HEK293 (cell line): ENCODE data around the gene PLCL2.

Source experiments
- CTCF ChIA-PET: fragments of 350-600 bp; formaldehyde crosslinking; extraction: SDS; loops from one replicate; lab custom pipeline; 2021; ENCODE audit warnings: antibody characterized with exemption; lab: Yijun Ruan, JAX
- POLR2A ChIA-PET: fragments of 300-600 bp; formaldehyde crosslinking; extraction: SDS; loops from one replicate; lab custom pipeline; 2020; ENCODE audit warnings: antibody characterized with exemption, inconsistent platforms; lab: Yijun Ruan, JAX
- H3K27ac ChIP-seq: fragments of 200-500 bp; sonication (Bioruptor generic); 2 replicates; pipeline ENCODE4 v1.5.1; 2014; ENCODE audit warnings: low read depth, low read length, control low read depth, inconsistent platforms; ENCODE audit errors: extremely low read depth
- H3K36me3 ChIP-seq, 2 experiments: fragments of 200-500 bp in 1 of 2; sonication (Bioruptor generic) in 1 of 2; 1 replicate in 1 of 2; 2 replicates in 1 of 2; pipeline ENCODE4 v1.5.1; 2014 to 2017; ENCODE audit warnings: inconsistent platforms in 2 of 2, low read length in 2 of 2; ENCODE audit not compliant: control insufficient read depth in 2 of 2, insufficient read depth in 1 of 2
- H3K4me1 ChIP-seq: fragments of 200-500 bp; sonication (Bioruptor generic); 2 replicates; pipeline ENCODE4 v1.5.1; 2014; ENCODE audit warnings: mild to moderate bottlenecking, low read length, inconsistent platforms; ENCODE audit not compliant: control insufficient read depth, insufficient read depth
- H3K4me3 ChIP-seq: 2 replicates; pipeline ENCODE4 v1.5.1; 2011; ENCODE audit warnings: low read depth, mild to moderate bottlenecking, control low read depth, low read length, moderate library complexity
- H3K9me3 ChIP-seq: fragments of 200-500 bp; sonication (Bioruptor generic); 2 replicates; pipeline ENCODE4 v1.5.1; 2014; ENCODE audit warnings: low read depth, low read length, inconsistent platforms; ENCODE audit not compliant: control insufficient read depth, insufficient read depth
- GLI2 ChIP-seq: fragments of 450-650 bp; formaldehyde crosslinking; IDR thresholded peaks from 2 replicates; pipeline ENCODE4; 2017; ENCODE audit warnings: missing biosample characterization, missing genetic modification characterization, low read depth, borderline replicate concordance
- GLI4 ChIP-seq: fragments of 450-650 bp; formaldehyde crosslinking; IDR thresholded peaks from 2 replicates; pipeline ENCODE4 v1.5.1; 2016; ENCODE audit warnings: missing biosample characterization, missing genetic modification characterization
- IKZF3 ChIP-seq: fragments of 450-650 bp; IDR thresholded peaks from 2 replicates; pipeline ENCODE4 v1.5.0; 2018; ENCODE audit warnings: missing biosample characterization, mild to moderate bottlenecking, missing genetic modification characterization, moderate library complexity
- MEIS1 ChIP-seq: sonication (generic); formaldehyde crosslinking; IDR thresholded peaks from 2 replicates; pipeline ENCODE4 v1.8.1; 2022; ENCODE audit warnings: missing genetic modification reagents, mild to moderate bottlenecking, borderline replicate concordance
- MZF1 ChIP-seq: fragments of 450-650 bp; formaldehyde crosslinking; IDR thresholded peaks from 2 replicates; pipeline ENCODE4 v1.5.1; 2017; ENCODE audit warnings: missing biosample characterization, missing genetic modification characterization, borderline replicate concordance
- PBX3 ChIP-seq: sonication (generic); formaldehyde crosslinking; IDR thresholded peaks from 2 replicates; pipeline ENCODE4 v1.8.1; 2022; ENCODE audit warnings: mild to moderate bottlenecking, moderate library complexity, missing genetic modification reagents
- SP2 ChIP-seq: fragments of 450-650 bp; formaldehyde crosslinking; IDR thresholded peaks from 2 replicates; pipeline ENCODE4 v1.5.1; 2016; ENCODE audit warnings: missing biosample characterization, missing genetic modification characterization
- WT1 ChIP-seq: fragments of 450-650 bp; formaldehyde crosslinking; IDR thresholded peaks from 2 replicates; pipeline ENCODE4 v1.5.1; 2016; ENCODE audit warnings: missing biosample characterization, missing genetic modification characterization
- YY2 ChIP-seq: fragments of 450-650 bp; formaldehyde crosslinking; IDR thresholded peaks from 2 replicates; pipeline ENCODE4 v1.5.1; 2016; ENCODE audit warnings: missing biosample characterization, missing genetic modification characterization
- ZBTB7A ChIP-seq: fragments of 450-650 bp; formaldehyde crosslinking; IDR thresholded peaks from 2 replicates; pipeline ENCODE4 v1.5.1; 2016; ENCODE audit warnings: low read depth, missing biosample characterization, missing genetic modification characterization
- ZIC2 ChIP-seq: fragments of 450-650 bp; formaldehyde crosslinking; IDR thresholded peaks from 2 replicates; pipeline ENCODE4 v1.5.1; 2016; ENCODE audit warnings: missing biosample characterization, missing genetic modification characterization
- ZNF132 ChIP-seq: fragments of 450-650 bp; formaldehyde crosslinking; IDR thresholded peaks from 2 replicates; pipeline ENCODE4 v1.5.1; 2017; ENCODE audit warnings: missing biosample characterization, missing genetic modification characterization, borderline replicate concordance
- ZNF175 ChIP-seq: fragments of 450-650 bp; formaldehyde crosslinking; IDR thresholded peaks from 2 replicates; pipeline ENCODE4 v1.5.1; 2016; ENCODE audit warnings: missing biosample characterization, missing genetic modification characterization
- ZNF184 ChIP-seq: fragments of 450-650 bp; IDR thresholded peaks from 2 replicates; pipeline ENCODE4 v1.5.1; 2018; ENCODE audit warnings: missing biosample characterization, mild to moderate bottlenecking, missing genetic modification characterization
- ZNF2 ChIP-seq: fragments of 450-650 bp; formaldehyde crosslinking; IDR thresholded peaks from 2 replicates; pipeline ENCODE4 v1.5.1; 2016; ENCODE audit warnings: missing biosample characterization, missing genetic modification characterization
- ZNF211 ChIP-seq: fragments of 450-650 bp; formaldehyde crosslinking; IDR thresholded peaks from 2 replicates; pipeline ENCODE4 v1.5.1; 2016; ENCODE audit warnings: low read depth, missing biosample characterization, missing genetic modification characterization
- ZNF221 ChIP-seq: fragments of 450-650 bp; formaldehyde crosslinking; IDR thresholded peaks from 2 replicates; pipeline ENCODE4 v1.5.1; 2017; ENCODE audit warnings: missing biosample characterization, missing genetic modification characterization, borderline replicate concordance
- ZNF266 ChIP-seq: fragments of 450-650 bp; formaldehyde crosslinking; IDR thresholded peaks from 2 replicates; pipeline ENCODE4 v1.5.1; 2016; ENCODE audit warnings: missing biosample characterization, missing genetic modification characterization, low read depth
- ZNF311 ChIP-seq: fragments of 450-650 bp; formaldehyde crosslinking; IDR thresholded peaks from 2 replicates; pipeline ENCODE4 v1.5.1; 2017; ENCODE audit warnings: missing biosample characterization, missing genetic modification characterization, borderline replicate concordance
- ZNF335 ChIP-seq: fragments of 450-650 bp; formaldehyde crosslinking; conservative IDR thresholded peaks from 2 replicates; pipeline ENCODE4 v1.5.1; 2016; ENCODE audit warnings: missing biosample characterization, missing genetic modification characterization
- ZNF600 ChIP-seq: fragments of 450-650 bp; formaldehyde crosslinking; IDR thresholded peaks from 2 replicates; pipeline ENCODE4 v1.5.1; 2016; ENCODE audit warnings: missing biosample characterization, missing genetic modification characterization
- ZNF629 ChIP-seq: fragments of 450-650 bp; formaldehyde crosslinking; IDR thresholded peaks from 2 replicates; pipeline ENCODE4 v1.5.1; 2017; ENCODE audit warnings: missing biosample characterization, missing genetic modification characterization
- ZNF670 ChIP-seq: fragments of 450-650 bp; formaldehyde crosslinking; IDR thresholded peaks from 2 replicates; pipeline ENCODE4 v1.5.1; 2016; ENCODE audit warnings: missing biosample characterization, missing genetic modification characterization, low read depth
- ZNF701 ChIP-seq: fragments of 450-650 bp; formaldehyde crosslinking; IDR thresholded peaks from 2 replicates; pipeline ENCODE4 v1.5.1; 2016; ENCODE audit warnings: missing biosample characterization, missing genetic modification characterization
- TF ChIP-seq, protein P1 (sequence below): fragments of 450-650 bp; formaldehyde crosslinking; IDR thresholded peaks from 2 replicates; pipeline ENCODE4 v1.5.1; 2016; ENCODE audit warnings: missing biosample characterization, missing genetic modification characterization
- TF ChIP-seq, protein P2 (sequence below): fragments of 450-650 bp; formaldehyde crosslinking; IDR thresholded peaks from 2 replicates; pipeline ENCODE4 v1.5.1; 2016; ENCODE audit warnings: missing biosample characterization, missing genetic modification characterization

PLCL2 gene

DNA sequence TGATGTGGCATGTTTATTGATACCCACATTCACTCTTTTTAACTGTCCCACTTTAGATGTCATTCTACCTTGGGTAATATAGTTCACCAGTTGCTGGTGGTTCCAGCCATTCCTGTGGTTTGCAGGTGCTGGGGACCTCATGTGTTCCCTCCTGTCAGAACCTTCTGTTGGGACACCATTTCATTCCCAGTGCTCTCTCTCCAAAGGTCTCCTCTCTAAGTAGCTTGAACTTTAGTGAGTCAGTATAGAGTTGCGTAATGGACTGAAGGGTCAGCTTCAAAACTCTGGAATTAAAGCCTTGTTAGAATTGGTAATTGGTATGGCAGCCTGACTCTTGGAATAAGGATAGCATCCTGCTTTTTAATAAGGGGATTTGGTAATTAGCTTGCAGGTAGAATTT is 108.5 kb downstream of the PLCL2 start:
- ChIA-PET CTCF (interaction anchor here (1.1 kb wide), 1 partner anchor 391 kb away, joined by 3 read pairs; no protein-coding TSS in a partner anchor), POLR2A (no interaction called here)
- Histone ChIP-seq H3K4me3 (no peak overlapping the region), H3K9me3 (no peaks in the 10 kb centered on the region), H3K27ac (no peak overlapping the region), H3K36me3 (no peaks in the 10 kb centered on the region), H3K4me1 (peaks cover 4% of the 10 kb centered on the region; the same call in 1 of the 2 replicates)
- TF ChIP-seq GLI4 (tag by site-specific recombination) (no peak), ZNF221 (tag by site-specific recombination) (no peak), ZNF629 (tag by site-specific recombination) (no peak), ZNF184 (tag by site-specific recombination) (no peak), ZNF132 (tag by site-specific recombination) (no peak), ZNF335 (tag by site-specific recombination) (no peak), ZBTB7A (tag by site-specific recombination) (no peak), ZNF266 (no peak), YY2 (tag by site-specific recombination) (no peak), IKZF3 (tag by site-specific recombination) (no peak), MEIS1 (CRISPR knock-in tag) (no peak)
- TF ChIP-seq, protein P1, sequence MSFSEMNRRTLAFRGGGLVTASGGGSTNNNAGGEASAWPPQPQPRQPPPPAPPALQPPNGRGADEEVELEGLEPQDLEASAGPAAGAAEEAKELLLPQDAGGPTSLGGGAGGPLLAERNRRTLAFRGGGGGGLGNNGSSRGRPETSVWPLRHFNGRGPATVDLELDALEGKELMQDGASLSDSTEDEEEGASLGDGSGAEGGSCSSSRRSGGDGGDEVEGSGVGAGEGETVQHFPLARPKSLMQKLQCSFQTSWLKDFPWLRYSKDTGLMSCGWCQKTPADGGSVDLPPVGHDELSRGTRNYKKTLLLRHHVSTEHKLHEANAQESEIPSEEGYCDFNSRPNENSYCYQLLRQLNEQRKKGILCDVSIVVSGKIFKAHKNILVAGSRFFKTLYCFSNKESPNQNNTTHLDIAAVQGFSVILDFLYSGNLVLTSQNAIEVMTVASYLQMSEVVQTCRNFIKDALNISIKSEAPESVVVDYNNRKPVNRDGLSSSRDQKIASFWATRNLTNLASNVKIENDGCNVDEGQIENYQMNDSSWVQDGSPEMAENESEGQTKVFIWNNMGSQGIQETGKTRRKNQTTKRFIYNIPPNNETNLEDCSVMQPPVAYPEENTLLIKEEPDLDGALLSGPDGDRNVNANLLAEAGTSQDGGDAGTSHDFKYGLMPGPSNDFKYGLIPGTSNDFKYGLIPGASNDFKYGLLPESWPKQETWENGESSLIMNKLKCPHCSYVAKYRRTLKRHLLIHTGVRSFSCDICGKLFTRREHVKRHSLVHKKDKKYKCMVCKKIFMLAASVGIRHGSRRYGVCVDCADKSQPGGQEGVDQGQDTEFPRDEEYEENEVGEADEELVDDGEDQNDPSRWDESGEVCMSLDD (tag by site-specific recombination): no peak

DNA sequence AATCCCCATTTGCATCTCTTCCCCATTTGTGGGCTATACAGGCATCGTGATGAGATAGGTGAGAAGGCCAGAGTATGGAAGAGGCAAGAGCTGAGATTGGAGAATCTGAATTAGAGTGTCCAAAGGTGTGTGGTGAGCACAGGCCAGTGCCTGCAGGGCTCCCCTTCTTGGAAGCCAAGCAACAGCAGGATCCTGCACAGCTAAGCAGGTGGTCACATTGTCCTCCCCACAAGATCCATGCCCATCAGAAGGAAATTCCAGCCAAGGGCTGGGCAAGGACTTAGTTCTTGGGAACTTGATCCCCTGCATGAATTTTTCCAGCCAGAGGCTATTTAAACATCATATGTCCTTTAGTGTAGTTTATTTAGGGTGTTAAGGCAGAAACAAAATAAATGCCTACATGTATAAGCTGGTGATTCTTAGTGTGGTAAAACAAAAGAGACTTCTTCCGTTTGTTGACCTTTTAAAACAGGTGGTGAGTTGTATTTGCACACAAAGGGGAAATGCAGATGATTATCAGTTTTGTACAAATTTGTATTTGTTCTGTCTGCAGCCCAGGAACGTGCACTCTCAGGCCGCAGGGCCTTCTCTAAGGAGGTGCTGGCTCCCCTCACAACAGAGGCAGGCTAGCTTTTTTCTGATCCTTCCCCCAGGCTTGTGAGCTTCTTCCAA is 110.2 kb downstream of the PLCL2 start:
- ChIA-PET CTCF (no interaction called here), POLR2A (no interaction called here)
- Histone ChIP-seq H3K9me3 (no peaks in the 10 kb centered on the region), H3K36me3 (no peaks in the 10 kb centered on the region), H3K27ac (no peak overlapping the region), H3K4me1 (peaks cover 7% of the 10 kb centered on the region; the same call in 1 of the 2 replicates), H3K4me3 (no peak overlapping the region)
- TF ChIP-seq MZF1 (tag by site-specific recombination) (peak; percentile 40; the same call in 1 of the 2 replicates), ZNF2 (tag by site-specific recombination) (no peak), ZNF701 (no peak), SP2 (no peak), ZNF670 (tag by site-specific recombination) (no peak), ZNF175 (tag by site-specific recombination) (no peak), ZNF184 (tag by site-specific recombination) (no peak), GLI2 (tag by site-specific recombination) (no peak), ZIC2 (tag by site-specific recombination) (peak; percentile 20; the same call in 1 of the 2 replicates), ZNF600 (tag by site-specific recombination) (no peak), YY2 (tag by site-specific recombination) (no peak), ZNF629 (tag by site-specific recombination) (no peak)

DNA sequence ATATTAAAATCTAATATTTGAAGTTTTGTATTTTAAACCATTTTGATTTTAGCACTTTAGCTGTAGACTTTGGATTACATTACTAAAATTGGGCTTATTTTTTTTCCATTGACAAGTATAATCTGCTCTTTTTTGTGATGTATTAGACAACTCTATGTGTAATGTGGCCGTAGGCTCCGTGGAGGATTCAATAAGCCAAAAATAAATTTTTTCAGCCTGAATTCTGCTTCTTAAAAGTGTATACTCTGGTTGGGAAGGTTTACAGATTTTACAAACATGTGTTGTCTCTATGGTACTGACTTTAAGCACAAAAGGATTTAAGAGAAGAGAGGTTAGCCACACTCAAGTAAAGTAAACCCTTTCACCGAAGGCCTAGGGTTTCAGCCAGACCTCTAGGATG is 110.8 kb downstream of the PLCL2 start:
- ChIA-PET CTCF (no interaction called here), POLR2A (no interaction called here)
- H3K4me3 ChIP-seq: no peak overlapping the region
- H3K9me3 ChIP-seq: no peaks in the 10 kb centered on the region
- no peaks in the 10 kb centered on the region for H3K36me3 ChIP-seq
- peaks cover 7% of the 10 kb centered on the region; the same call in 1 of the 2 replicates for H3K4me1 ChIP-seq
- no peak overlapping the region for H3K27ac ChIP-seq
- no peak for TF ChIP-seq PBX3
- TF ChIP-seq IKZF3 (tag by site-specific recombination): no peak
- no peak for TF ChIP-seq WT1
- no peak for TF ChIP-seq ZNF311 (tag by site-specific recombination)
- no peak for TF ChIP-seq ZNF211 (tag by site-specific recombination)
- TF ChIP-seq, protein P2, sequence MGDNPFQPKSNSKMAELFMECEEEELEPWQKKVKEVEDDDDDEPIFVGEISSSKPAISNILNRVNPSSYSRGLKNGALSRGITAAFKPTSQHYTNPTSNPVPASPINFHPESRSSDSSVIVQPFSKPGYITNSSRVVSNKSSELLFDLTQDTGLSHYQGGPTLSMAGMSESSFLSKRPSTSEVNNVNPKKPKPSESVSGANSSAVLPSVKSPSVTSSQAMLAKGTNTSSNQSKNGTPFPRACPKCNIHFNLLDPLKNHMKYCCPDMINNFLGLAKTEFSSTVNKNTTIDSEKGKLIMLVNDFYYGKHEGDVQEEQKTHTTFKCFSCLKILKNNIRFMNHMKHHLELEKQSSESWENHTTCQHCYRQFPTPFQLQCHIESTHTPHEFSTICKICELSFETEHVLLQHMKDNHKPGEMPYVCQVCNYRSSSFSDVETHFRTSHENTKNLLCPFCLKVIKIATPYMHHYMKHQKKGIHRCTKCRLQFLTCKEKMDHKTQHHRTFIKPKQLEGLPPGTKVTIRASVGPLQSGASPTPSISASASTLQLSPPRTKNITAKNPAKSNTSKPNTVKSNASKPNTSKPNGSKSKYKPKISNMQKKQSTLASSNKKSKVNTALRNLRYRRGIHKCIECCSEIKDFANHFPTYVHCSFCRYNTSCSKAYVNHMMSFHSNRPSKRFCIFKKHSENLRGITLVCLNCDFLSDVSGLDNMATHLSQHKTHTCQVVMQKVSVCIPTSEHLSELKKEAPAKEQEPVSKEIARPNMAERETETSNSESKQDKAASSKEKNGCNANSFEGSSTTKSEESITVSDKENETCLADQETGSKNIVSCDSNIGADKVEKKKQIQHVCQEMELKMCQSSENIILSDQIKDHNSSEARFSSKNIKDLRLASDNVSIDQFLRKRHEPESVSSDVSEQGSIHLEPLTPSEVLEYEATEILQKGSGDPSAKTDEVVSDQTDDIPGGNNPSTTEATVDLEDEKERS: no peak
